Measurements from ENCODE around the gene ZIM2. TPM values are rescaled to one million over a fixed set of nuclear protein-coding genes. Genes with fewer than 3 reads are reported as not detected.

The ZIM2 gene
- polyA plus RNA-seq, 1 donor (not counting 4 experiments of a cell fraction or from before 2014, with no cell fraction given): not detected

DNA sequence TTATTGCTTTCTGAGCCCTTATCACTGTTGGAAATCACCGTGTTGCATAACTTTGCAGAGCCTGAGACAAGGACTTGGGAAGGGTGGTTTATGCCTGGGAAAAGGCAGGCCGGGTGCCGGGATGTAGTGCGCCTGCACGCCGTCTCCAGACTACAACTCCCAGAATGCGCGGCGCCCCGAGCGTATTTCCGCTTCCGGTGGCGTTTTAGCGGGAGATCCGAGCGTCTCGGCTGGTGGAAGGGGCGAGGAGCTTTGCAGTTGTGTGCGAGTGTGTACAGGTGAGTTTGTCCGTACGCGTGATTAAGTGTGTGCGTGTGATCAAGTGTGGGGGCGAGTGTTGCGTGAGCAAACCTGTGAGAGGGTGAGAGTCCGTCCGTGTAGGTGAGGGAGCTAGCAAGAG, 75.4 kb downstream of the ZIM2 start:
- Histone ChIP-seq H3K9me3 (ENCODE audit: control insufficient read depth, low read depth, low read length) (peaks cover 6% of the 10 kb centered on the region), H4K20me1 (ENCODE audit: control insufficient read depth, extremely low read depth, insufficient read depth, low read length) (no peaks in the 10 kb centered on the region), H3K4me2 (ENCODE audit: control insufficient read depth, extremely low read depth, insufficient read depth, low read depth, low read length) (no peak overlapping the region), H3K36me3 (ENCODE audit: control insufficient read depth in 2 of 2, extremely low read depth in 1 of 2, insufficient read depth in 2 of 2, low read length in 2 of 2) (no peaks in the 10 kb centered on the region), H3K27me3 (ENCODE audit: control insufficient read depth, extremely low read depth, insufficient read depth, low read length) (no peaks in the 10 kb centered on the region), H3K79me2 (ENCODE audit: control insufficient read depth, insufficient read depth, low read length) (no peaks in the 10 kb centered on the region), H3K4me1 (ENCODE audit: control insufficient read depth, extremely low read depth, insufficient read depth, low read length) (no peaks in the 10 kb centered on the region), H3K9ac (ENCODE audit: control insufficient read depth, extremely low read depth, insufficient read depth, low read length) (no peak overlapping the region), H3K27ac (ENCODE audit: control insufficient read depth, insufficient read depth, low read length) (no peak overlapping the region), H3K9me1 (ENCODE audit: control insufficient read depth, extremely low read depth, insufficient read depth, low read length) (no peaks in the 10 kb centered on the region), H3K4me3 (ENCODE audit: control insufficient read depth in 2 of 3, extremely low read depth in 1 of 3, insufficient read depth in 2 of 3, low read depth in 1 of 3, low read length in 3 of 3) (peak overlapping the region in 1 of 3 experiments; percentile 1), H2AFZ (ENCODE audit: control insufficient read depth, low read length) (peak overlapping the region; percentile 8)
- dilution Hi-C loops (cut with MboI; ENCODE audit: extremely low pct_ligation_motif_present, low sequenced_read_pairs): no loop called here
- DNase-seq (ENCODE audit: low read depth, low spot score): no peak
- no peak for FAIRE-seq
- no peak for TF ChIP-seq EZH2 (IDR thresholded peaks at IDR 0.05; ENCODE audit: low read length)
- TF ChIP-seq, protein P1, sequence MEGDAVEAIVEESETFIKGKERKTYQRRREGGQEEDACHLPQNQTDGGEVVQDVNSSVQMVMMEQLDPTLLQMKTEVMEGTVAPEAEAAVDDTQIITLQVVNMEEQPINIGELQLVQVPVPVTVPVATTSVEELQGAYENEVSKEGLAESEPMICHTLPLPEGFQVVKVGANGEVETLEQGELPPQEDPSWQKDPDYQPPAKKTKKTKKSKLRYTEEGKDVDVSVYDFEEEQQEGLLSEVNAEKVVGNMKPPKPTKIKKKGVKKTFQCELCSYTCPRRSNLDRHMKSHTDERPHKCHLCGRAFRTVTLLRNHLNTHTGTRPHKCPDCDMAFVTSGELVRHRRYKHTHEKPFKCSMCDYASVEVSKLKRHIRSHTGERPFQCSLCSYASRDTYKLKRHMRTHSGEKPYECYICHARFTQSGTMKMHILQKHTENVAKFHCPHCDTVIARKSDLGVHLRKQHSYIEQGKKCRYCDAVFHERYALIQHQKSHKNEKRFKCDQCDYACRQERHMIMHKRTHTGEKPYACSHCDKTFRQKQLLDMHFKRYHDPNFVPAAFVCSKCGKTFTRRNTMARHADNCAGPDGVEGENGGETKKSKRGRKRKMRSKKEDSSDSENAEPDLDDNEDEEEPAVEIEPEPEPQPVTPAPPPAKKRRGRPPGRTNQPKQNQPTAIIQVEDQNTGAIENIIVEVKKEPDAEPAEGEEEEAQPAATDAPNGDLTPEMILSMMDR (optimal IDR thresholded peaks at IDR 0.05 in 1 of 3, IDR thresholded peaks at IDR 0.05 in 1 of 3, conservative IDR thresholded peaks at IDR 0.05 in 1 of 3; ENCODE audit: extremely low read depth in 1 of 3, insufficient read depth in 2 of 3, low read length in 3 of 3): no peak

DNA sequence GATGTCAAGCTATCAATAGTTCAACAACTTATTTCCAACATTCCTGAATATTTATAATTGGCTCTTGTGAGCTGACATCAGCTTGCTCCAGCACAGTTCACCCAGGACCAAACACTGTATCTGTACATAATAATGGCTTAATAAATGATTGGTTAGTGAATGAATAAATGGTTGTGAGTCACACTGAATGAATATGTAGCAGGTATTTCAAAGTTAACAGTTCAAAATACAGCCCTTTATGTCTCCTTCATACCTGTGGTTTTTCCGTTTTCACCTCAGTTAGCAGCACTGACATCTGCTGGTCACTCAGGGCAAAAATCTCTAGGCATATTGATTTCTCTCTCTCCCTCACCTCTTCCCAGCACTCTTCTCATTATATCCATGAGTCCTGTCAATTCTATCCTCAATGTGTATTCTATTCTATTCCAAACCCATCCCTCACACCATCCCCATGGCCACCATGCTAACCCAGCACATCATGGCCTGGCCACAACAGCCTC, 76.3 kb downstream of the ZIM2 start:
- no peak overlapping the region for H3K27ac ChIP-seq (ENCODE audit: control insufficient read depth, insufficient read depth, low read length)
- H3K36me3 ChIP-seq (ENCODE audit: control insufficient read depth in 2 of 2, extremely low read depth in 1 of 2, insufficient read depth in 2 of 2, low read length in 2 of 2): no peaks in the 10 kb centered on the region
- H3K9me1 ChIP-seq (ENCODE audit: control insufficient read depth, extremely low read depth, insufficient read depth, low read length): no peaks in the 10 kb centered on the region
- no peaks in the 10 kb centered on the region for H3K27me3 ChIP-seq (ENCODE audit: control insufficient read depth, extremely low read depth, insufficient read depth, low read length)
- H3K4me2 ChIP-seq (ENCODE audit: control insufficient read depth, extremely low read depth, insufficient read depth, low read depth, low read length): no peak overlapping the region
- no peak overlapping the region for H3K9ac ChIP-seq (ENCODE audit: control insufficient read depth, extremely low read depth, insufficient read depth, low read length)
- H4K20me1 ChIP-seq (ENCODE audit: control insufficient read depth, extremely low read depth, insufficient read depth, low read length): no peaks in the 10 kb centered on the region
- FAIRE-seq: no peak
- DNase-seq (ENCODE audit: low read depth, low spot score): no peak
- no peak overlapping the region for H2AFZ ChIP-seq (ENCODE audit: control insufficient read depth, low read length)
- no peaks in the 10 kb centered on the region for H3K79me2 ChIP-seq (ENCODE audit: control insufficient read depth, insufficient read depth, low read length)
- H3K9me3 ChIP-seq (ENCODE audit: control insufficient read depth, low read depth, low read length): peaks cover 9% of the 10 kb centered on the region
- H3K4me1 ChIP-seq (ENCODE audit: control insufficient read depth, extremely low read depth, insufficient read depth, low read length): no peaks in the 10 kb centered on the region
- dilution Hi-C loops (cut with MboI; ENCODE audit: extremely low pct_ligation_motif_present, low sequenced_read_pairs): no loop called here
- H3K4me3 ChIP-seq (ENCODE audit: control insufficient read depth in 2 of 3, extremely low read depth in 1 of 3, insufficient read depth in 2 of 3, low read depth in 1 of 3, low read length in 3 of 3): no peak overlapping the region
- no peak for TF ChIP-seq EZH2 (IDR thresholded peaks at IDR 0.05; ENCODE audit: low read length)
- TF ChIP-seq, protein P1 (optimal IDR thresholded peaks at IDR 0.05 in 1 of 3, IDR thresholded peaks at IDR 0.05 in 1 of 3, conservative IDR thresholded peaks at IDR 0.05 in 1 of 3; ENCODE audit: extremely low read depth in 1 of 3, insufficient read depth in 2 of 3, low read length in 3 of 3): peak in 1 of 3 experiments; percentile 31
